MM.1S (cell line): ENCODE results near the gene PRIMPOL.

Experiments used
- EZH2 ChIP-seq: fragments of 300-600 bp; sonication (generic); optimal IDR thresholded peaks from 2 replicates; pipeline ENCODE3; 2017; ENCODE audit warnings: low read depth, mild to moderate bottlenecking, antibody characterized with exemption, low read length, mixed read lengths
- EZH2phosphoT487 ChIP-seq: fragments of 300-600 bp; sonication (generic); IDR thresholded peaks from 2 replicates; pipeline ENCODE4 v1.6.1; 2018; ENCODE audit warnings: antibody characterized with exemption, low read length
- TF ChIP-seq, protein P1 (sequence below): fragments of 300-600 bp; sonication (generic); IDR thresholded peaks from 2 replicates; pipeline ENCODE4 v1.5.1; 2016; ENCODE audit warnings: antibody characterized with exemption, low read length, mixed read lengths

DNA sequence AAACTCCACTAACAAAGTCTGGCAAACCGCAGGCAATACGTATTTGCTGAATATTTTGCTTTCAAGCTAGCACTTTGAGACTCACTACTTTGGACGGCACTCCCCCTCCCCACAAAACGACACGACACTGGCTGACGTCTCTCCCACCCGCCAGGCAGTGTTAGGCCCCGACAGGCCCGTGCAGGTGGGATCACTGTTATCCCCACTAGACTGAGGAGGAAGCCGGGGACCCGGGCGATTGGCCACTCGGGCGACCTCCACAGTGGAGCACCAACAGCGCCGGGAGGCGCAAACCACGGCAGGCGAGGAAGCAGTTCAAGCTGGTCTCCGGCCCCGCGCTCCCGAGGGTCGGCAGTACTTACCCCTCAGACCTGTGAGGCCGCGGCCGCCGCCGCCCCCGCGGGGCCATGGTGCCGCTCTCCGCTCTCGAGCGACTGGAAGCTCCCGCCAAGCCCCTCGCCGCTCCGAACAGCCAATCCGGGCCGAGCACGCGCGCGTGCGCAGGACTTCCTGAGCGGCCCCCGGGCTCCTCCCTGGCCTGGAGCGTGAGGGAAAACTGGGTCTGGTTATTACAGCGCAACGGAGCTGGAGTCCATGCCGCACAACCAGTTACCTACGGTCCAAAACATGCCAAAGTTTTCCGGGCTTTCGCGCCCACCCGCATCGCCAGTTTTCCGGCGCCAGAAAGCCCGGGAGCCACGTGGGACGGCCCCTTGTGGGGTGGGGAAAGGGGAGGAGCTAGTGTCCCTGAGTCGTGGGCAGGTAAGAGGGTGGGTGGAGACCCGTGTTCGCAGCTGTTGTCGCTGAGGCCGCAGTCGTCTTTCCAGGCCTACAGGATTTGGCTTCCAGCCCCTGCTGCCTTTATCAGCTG lies 84.4 kb downstream of the PRIMPOL start, which contains the start of gene CENPU:
- TF ChIP-seq, protein P1, sequence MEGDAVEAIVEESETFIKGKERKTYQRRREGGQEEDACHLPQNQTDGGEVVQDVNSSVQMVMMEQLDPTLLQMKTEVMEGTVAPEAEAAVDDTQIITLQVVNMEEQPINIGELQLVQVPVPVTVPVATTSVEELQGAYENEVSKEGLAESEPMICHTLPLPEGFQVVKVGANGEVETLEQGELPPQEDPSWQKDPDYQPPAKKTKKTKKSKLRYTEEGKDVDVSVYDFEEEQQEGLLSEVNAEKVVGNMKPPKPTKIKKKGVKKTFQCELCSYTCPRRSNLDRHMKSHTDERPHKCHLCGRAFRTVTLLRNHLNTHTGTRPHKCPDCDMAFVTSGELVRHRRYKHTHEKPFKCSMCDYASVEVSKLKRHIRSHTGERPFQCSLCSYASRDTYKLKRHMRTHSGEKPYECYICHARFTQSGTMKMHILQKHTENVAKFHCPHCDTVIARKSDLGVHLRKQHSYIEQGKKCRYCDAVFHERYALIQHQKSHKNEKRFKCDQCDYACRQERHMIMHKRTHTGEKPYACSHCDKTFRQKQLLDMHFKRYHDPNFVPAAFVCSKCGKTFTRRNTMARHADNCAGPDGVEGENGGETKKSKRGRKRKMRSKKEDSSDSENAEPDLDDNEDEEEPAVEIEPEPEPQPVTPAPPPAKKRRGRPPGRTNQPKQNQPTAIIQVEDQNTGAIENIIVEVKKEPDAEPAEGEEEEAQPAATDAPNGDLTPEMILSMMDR, result no peak
- TF ChIP-seq EZH2 (no peak), EZH2phosphoT487 (no peak)
